GM10847 (cell line): ENCODE data around the gene CHMP5.

Experiments
- POLR2A ChIP-seq: IDR thresholded peaks from 2 replicates; pipeline ENCODE4 v1.6.1; 2011; ENCODE audit not compliant: insufficient read length; ENCODE audit errors: extremely low read depth

Gene CHMP5

DNA sequence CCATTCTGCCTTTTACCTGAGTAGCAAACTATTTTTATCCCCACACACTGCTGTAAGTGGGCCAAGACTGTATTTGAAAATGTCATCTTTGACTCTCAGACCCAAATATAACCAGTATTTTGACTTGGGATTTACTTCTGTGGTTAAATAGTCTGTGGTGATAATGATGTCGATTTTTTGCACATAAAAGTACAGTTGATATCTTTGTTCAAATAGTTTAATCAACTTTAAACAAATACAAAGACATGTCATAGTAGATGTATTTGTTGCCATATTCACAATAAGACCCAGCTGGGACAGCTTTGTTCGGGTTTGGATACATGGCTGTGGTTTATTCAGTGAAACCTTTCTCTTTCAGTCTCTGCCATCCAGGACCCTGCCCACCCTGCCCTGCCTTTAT, 45.9 kb downstream of the CHMP5 start:
- no peak for TF ChIP-seq POLR2A

- no peak for TF ChIP-seq POLR2A
Measured at GRCh38 chr9:33311953-33312352, 47.1 kb downstream of the CHMP5 start.

DNA sequence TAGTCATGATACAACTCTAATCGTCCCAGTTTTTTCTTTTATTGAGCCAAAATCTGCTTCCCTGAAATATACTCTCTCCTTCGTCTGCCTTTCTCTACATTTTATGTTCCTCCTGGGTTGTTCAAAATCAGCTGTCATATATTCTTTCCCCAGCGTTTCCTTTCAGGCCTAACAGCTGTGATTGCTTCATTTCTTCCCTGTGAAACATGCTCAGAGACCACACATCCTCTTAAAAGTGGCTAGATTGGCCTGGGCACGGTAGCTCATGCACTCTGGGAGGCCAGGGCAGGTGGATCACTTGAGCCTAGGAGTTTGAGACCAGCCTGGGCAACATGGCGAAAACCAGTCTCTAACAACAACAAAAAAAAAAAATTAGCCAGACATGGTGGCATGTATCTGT, 50.5 kb downstream of the CHMP5 start:
- no peak for TF ChIP-seq POLR2A

GRCh38 chr9:33318225-33318624, 53.4 kb downstream of the CHMP5 start:
- TF ChIP-seq POLR2A = no peak

GRCh38 chr9:33318781-33319180, 53.9 kb downstream of the CHMP5 start:
- no peak for TF ChIP-seq POLR2A

DNA sequence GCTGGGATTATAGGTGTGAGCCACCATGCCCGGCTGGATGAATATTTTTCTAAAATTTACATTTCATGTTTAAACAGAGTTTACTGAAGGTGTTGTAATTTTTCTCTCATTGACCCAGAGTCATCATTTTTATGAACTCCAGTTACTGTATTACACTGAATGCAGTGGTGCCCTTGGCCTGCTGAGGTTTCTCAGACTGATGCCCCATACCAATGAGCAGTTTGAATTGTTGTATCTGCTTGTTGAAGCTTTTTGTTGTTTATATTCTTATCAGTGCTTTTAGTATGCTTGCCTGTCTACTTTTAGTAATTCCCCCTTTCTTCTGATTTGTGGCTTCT, 55.4 kb downstream of the CHMP5 start:
- no peak for TF ChIP-seq POLR2A

DNA sequence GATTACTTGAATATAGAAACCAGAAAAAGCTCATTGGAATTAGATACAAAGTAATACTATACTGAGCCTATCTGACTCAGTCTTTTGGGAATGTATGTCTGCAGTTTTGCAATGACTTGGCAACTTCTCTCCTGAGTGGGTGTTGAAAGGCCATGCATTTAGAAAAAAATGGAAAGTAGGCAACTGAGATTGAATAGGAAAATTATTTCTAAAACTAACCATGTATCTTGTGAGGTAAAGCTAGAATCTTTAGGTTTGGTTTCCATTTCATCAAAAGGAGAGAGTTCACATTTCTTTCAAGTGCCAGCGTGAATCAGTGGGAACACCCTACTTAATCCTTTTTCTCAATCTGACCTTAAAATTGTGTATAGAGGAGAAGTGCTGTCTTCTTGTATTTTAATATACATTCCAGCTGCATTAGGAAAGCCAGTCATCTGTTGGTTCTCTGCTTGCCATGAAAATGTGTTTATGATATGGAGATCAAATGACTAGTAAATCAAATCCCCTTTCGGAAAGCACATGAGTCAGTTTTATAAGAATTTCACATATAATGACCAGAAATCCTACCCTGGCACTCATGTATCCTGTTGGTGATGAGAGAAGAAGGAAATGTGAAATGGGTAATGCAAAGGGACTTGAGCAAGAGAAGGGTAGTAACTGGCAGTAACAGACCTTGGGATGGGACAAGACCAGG, 55.9 kb downstream of the CHMP5 start:
- TF ChIP-seq POLR2A = no peak

- TF ChIP-seq POLR2A = no peak
Measured at GRCh38 chr9:33329117-33329563, 64.3 kb downstream of the CHMP5 start.

DNA sequence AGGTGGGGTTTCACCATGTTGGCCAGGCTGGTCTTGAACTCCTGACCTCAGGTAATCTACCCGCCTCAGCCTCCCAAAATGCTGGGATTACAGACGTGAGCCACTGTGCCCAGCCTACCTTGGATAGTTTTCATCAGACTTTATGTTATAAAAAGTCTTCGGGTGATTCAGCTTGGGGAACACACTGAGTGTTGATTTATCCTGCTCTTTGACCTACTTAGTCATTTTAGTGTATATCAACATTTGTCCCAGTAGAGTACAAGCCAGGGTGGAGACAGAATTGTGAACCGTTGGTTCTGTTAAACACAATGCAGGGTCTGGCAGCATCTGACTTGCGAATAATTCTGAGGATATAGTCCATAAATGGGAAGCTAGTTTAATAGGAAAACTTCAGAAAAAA, 65.1 kb downstream of the CHMP5 start:
- no peak for TF ChIP-seq POLR2A

GRCh38 chr9:33331377-33331891, 66.6 kb downstream of the CHMP5 start:
- no peak for TF ChIP-seq POLR2A
